ENCODE results near the gene LILRA6. TPM values are rescaled to one million over a fixed set of nuclear protein-coding genes. Genes with fewer than 3 reads are reported as not detected.
A peak's percentile ranks its signal among the peaks of the same experiment; 100 is the strongest.

Gene LILRA6
- total and polyA plus RNA-seq, 10 of the 15 experiments (the other 5 are each of a cell fraction or from before 2014, with no cell fraction given), result 0.04 to 1.7 (median 0.09) TPM; not detected in 2

- TF ChIP-seq ATF2 (IDR thresholded peaks at IDR 0.05; ENCODE audit: low read length), result no peak
- no peak for TF ChIP-seq NR2C1 (IDR thresholded peaks at IDR 0.05)
- TF ChIP-seq PKNOX1 (IDR thresholded peaks at IDR 0.05), result no peak
- peak; percentile 79 for TF ChIP-seq POLR2A (IDR thresholded peaks at IDR 0.05; ENCODE audit: low read depth, low read length)
- TF ChIP-seq ZNF207 (IDR thresholded peaks at IDR 0.05; ENCODE audit: borderline replicate concordance), result peak; percentile 98
- peak; percentile 19 to 47 (median 34); a peak in 4 of 6 replicates for TF ChIP-seq CTCF (IDR thresholded peaks at IDR 0.05 in 2 of 3, conservative IDR thresholded peaks at IDR 0.05 in 1 of 3; ENCODE audit: control insufficient read depth in 2 of 3, extremely low read depth in 1 of 3, insufficient read depth in 1 of 3, low read depth in 3 of 3, low read length in 3 of 3)
- TF ChIP-seq IRF5 (IDR thresholded peaks at IDR 0.05; ENCODE audit: borderline replicate concordance), result no peak
- no peak for TF ChIP-seq IKZF2 (IDR thresholded peaks at IDR 0.05)
- no peak for TF ChIP-seq NBN (IDR thresholded peaks at IDR 0.05)
- no peak for TF ChIP-seq ZNF217 (IDR thresholded peaks at IDR 0.05)
- TF ChIP-seq NRF1 (conservative IDR thresholded peaks at IDR 0.05; ENCODE audit: low read depth, low read length), result 0 out of 2 replicates have a peak, but pooled peaks have one; percentile 9
- TF ChIP-seq ASH2L (IDR thresholded peaks at IDR 0.05; ENCODE audit: borderline replicate concordance, low read depth), result no peak
- TF ChIP-seq SRF (IDR thresholded peaks at IDR 0.05; ENCODE audit: low read depth in 2 of 2, low read length in 2 of 2), result 0 out of 4 replicates have a peak, but pooled peaks of 1 of the 2 experiments have one; percentile 9
- TF ChIP-seq SP1 (IDR thresholded peaks at IDR 0.05; ENCODE audit: low read depth, low read length), result peak; percentile 60
- TF ChIP-seq ATF7 (IDR thresholded peaks at IDR 0.05; ENCODE audit: low read depth), result no peak
- TF ChIP-seq BMI1 (IDR thresholded peaks at IDR 0.05; ENCODE audit: borderline replicate concordance), result no peak
- no peak for TF ChIP-seq TBL1XR1 (IDR thresholded peaks at IDR 0.05; ENCODE audit: low read depth, low read length)
- TF ChIP-seq TARDBP (IDR thresholded peaks at IDR 0.05; ENCODE audit: borderline replicate concordance), result no peak
- TF ChIP-seq MTA2 (IDR thresholded peaks at IDR 0.05; ENCODE audit: low read depth), result no peak
- no peak for TF ChIP-seq RUNX3 (IDR thresholded peaks at IDR 0.05; ENCODE audit: low read length)
- no peak for TF ChIP-seq RBBP5 (conservative IDR thresholded peaks at IDR 0.05)
- TF ChIP-seq HDAC6 (IDR thresholded peaks at IDR 0.05; ENCODE audit: unreplicated experiment), result no peak
- TF ChIP-seq SIX5 (IDR thresholded peaks at IDR 0.05; ENCODE audit: low read depth, low read length, severe bottlenecking), result no peak
- TF ChIP-seq LARP7 (IDR thresholded peaks at IDR 0.05), result peak; percentile 98
- no peak; the same call in 1 of the 2 replicates for TF ChIP-seq HDGF (IDR thresholded peaks at IDR 0.05)
- TF ChIP-seq WRNIP1 (IDR thresholded peaks at IDR 0.05; ENCODE audit: borderline replicate concordance, low read depth, low read length), result no peak
Observed at GRCh38 chr19:54189145-54189734, 53.4 kb downstream of the LILRA6 start, which contains the start of gene MBOAT7 (continued).
